Progenitor cell of endocrine pancreas (in vitro differentiated cells): Measurements from ENCODE around the gene SYT12. TPM values are rescaled to one million over a fixed set of nuclear protein-coding genes. Genes with fewer than 3 reads are reported as not detected.

Experiments used
- DNase-seq: peaks from one replicate; pipeline ENCODE4 v3.0.0; 2021; ENCODE audit warnings: low spot score; ENCODE audit not compliant: unreplicated experiment
- H3K27ac Mint-ChIP-seq: 2 replicates; pipeline ENCODE4 v1.8.0; 2021; ENCODE audit warnings: mild to moderate bottlenecking, moderate library complexity, mixed read lengths
- H3K27me3 Mint-ChIP-seq: 2 replicates; pipeline ENCODE4 v1.8.0; 2021; ENCODE audit warnings: mixed read lengths
- H3K36me3 Mint-ChIP-seq: 2 replicates; pipeline ENCODE4 v1.8.0; 2022; ENCODE audit warnings: mixed read lengths; ENCODE audit not compliant: insufficient read depth
- H3K4me1 Mint-ChIP-seq: 2 replicates; pipeline ENCODE4 v1.8.0; 2021; ENCODE audit warnings: low read depth, mixed read lengths
- H3K4me3 Mint-ChIP-seq: 2 replicates; pipeline ENCODE4 v1.8.0; 2021; ENCODE audit warnings: low read depth, mild to moderate bottlenecking, moderate library complexity, mixed read lengths
- H3K9me3 Mint-ChIP-seq: 2 replicates; pipeline ENCODE4 v1.8.0; 2021; ENCODE audit warnings: low read depth, mixed read lengths
- total RNA-seq: library from RNA; stranded (reverse); gene quantifications from 2 replicates; pipeline ENCODE4 v1.2.1, GENCODE V29; 2021
- TF ChIP-seq, protein P1 (sequence below): fragments of 200-600 bp; sonication (generic); IDR thresholded peaks from one replicate; pipeline ENCODE4 v1.5.0; 2021; ENCODE audit warnings: antibody characterized with exemption, mild to moderate bottlenecking; ENCODE audit not compliant: unreplicated experiment

Gene SYT12
- total RNA-seq, 1 donor from 2014 or later: 0.22 TPM

GRCh38 chr11:67030976-67031375 lies 8.0 kb downstream of the SYT12 start:
- Mint-ChIP-seq H3K9me3 (no peaks in the 10 kb centered on the region), H3K4me1 (peaks cover 5% of the 10 kb centered on the region), H3K27me3 (peaks cover 22% of the 10 kb centered on the region), H3K27ac (no peak overlapping the region), H3K36me3 (no peaks in the 10 kb centered on the region), H3K4me3 (no peak overlapping the region)
- DNase-seq: no peak
- TF ChIP-seq, protein P1, sequence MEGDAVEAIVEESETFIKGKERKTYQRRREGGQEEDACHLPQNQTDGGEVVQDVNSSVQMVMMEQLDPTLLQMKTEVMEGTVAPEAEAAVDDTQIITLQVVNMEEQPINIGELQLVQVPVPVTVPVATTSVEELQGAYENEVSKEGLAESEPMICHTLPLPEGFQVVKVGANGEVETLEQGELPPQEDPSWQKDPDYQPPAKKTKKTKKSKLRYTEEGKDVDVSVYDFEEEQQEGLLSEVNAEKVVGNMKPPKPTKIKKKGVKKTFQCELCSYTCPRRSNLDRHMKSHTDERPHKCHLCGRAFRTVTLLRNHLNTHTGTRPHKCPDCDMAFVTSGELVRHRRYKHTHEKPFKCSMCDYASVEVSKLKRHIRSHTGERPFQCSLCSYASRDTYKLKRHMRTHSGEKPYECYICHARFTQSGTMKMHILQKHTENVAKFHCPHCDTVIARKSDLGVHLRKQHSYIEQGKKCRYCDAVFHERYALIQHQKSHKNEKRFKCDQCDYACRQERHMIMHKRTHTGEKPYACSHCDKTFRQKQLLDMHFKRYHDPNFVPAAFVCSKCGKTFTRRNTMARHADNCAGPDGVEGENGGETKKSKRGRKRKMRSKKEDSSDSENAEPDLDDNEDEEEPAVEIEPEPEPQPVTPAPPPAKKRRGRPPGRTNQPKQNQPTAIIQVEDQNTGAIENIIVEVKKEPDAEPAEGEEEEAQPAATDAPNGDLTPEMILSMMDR: no peak

- Mint-ChIP-seq H3K4me3 (no peak overlapping the region), H3K9me3 (no peaks in the 10 kb centered on the region), H3K36me3 (no peaks in the 10 kb centered on the region), H3K27ac (no peak overlapping the region), H3K4me1 (peaks cover 5% of the 10 kb centered on the region), H3K27me3 (peaks cover 13% of the 10 kb centered on the region)
- DNase-seq: no peak
- TF ChIP-seq, protein P1: no peak
These were observed 9.0 kb downstream of the SYT12 start for GRCh38 chr11:67031791-67032561.

DNA sequence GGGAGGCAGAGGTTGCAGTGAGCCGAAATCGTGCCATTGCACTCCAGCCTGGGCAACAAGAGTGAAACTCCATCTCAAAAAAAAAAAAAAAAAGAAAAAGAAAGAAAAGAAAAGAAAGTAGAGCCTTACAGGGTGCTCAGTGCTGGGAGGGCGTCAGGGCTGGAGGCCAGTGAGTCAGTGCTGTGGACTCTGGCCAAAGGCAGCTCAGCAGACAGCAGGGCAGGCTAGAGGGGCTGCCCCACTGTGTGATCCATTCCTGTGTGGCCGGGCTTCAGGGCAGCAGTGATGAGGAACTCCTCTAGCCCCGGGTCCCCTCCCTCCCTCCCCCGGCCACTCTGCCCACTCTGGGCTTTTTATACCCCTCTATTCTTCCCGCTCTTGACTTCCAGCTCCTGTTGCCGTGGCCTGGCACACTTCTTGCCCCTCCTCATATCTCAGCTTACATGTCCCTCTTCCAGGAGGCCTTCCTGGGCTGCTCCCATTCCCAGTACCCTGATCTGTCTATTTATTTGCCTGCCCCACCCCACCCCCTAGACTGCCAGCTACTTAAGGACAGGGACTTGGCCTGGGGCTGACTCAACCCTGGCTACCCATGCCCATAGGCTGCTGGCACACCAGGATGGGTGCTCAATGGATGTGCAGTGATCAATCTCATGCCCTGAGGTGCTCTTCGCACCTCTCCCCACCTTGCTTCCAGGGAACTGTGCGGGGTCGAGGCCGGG lies 10.1 kb downstream of the SYT12 start:
- no peaks in the 10 kb centered on the region for H3K9me3 Mint-ChIP-seq
- H3K4me1 Mint-ChIP-seq: peaks cover 5% of the 10 kb centered on the region
- H3K36me3 Mint-ChIP-seq: no peaks in the 10 kb centered on the region
- H3K27me3 Mint-ChIP-seq: peaks cover 12% of the 10 kb centered on the region
- no peak for DNase-seq
- H3K27ac Mint-ChIP-seq: no peak overlapping the region
- H3K4me3 Mint-ChIP-seq: no peak overlapping the region
- TF ChIP-seq, protein P1: no peak

- Mint-ChIP-seq H3K4me1 (peaks cover 5% of the 10 kb centered on the region), H3K9me3 (no peaks in the 10 kb centered on the region), H3K27ac (no peak overlapping the region), H3K36me3 (no peaks in the 10 kb centered on the region), H3K4me3 (no peak overlapping the region), H3K27me3 (peaks cover 12% of the 10 kb centered on the region)
- DNase-seq: no peak
- TF ChIP-seq, protein P1: no peak
These were observed 10.8 kb downstream of the SYT12 start for GRCh38 chr11:67033661-67034166.

- Mint-ChIP-seq H3K4me1 (peaks cover 5% of the 10 kb centered on the region), H3K27me3 (peaks cover 10% of the 10 kb centered on the region), H3K9me3 (no peaks in the 10 kb centered on the region), H3K36me3 (no peaks in the 10 kb centered on the region), H3K27ac (no peak overlapping the region), H3K4me3 (no peak overlapping the region)
- TF ChIP-seq, protein P1: no peak
- no peak for DNase-seq
These were observed 11.4 kb downstream of the SYT12 start for GRCh38 chr11:67034350-67034749.
